ENCODE measurements around the gene TXNIP. TPM values are rescaled to one million over a fixed set of nuclear protein-coding genes. Genes with fewer than 3 reads are reported as not detected.
A peak's percentile ranks its signal among the peaks of the same experiment; 100 is the strongest.

Gene TXNIP
- total RNA-seq, 2 experiments from 2014 or later, result 240 to 262 TPM

DNA sequence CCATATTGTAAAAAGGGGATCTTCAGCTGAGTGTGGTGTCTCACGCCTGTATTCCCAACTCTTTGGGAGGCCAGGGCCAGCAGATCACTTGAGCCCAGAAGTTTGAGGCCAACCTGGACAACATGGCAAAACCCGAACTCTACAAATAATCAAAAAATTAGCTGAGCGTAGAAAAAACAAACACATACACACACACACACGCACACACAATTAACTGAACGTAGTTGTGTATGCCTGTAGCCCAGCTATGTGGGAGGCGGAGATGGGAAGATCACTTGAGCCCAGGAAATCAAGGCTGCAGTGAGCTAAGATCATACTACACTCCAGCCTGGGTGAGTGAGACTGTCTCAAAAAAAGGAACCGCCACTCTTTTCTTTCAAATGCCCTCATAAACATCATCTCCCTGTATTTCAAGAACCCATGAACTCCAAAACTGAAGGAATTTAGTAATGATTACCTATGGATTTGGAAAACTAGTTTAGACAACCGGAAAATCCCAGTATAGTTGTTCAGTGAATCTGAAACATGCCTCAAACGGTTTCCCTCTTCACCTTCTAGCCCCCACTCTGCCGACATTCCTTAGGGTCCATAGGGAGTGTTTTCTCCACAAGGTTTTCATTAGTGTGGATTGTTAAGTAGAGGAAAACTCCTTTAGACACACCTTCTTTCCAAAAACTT lies 4.5 kb downstream of the TXNIP start:
- H3K4me3 Mint-ChIP-seq, result peak overlapping the region; percentile 26
- no peaks in the 10 kb centered on the region for H3K9me3 Mint-ChIP-seq
- peaks cover 59% of the 10 kb centered on the region for H3K4me1 Mint-ChIP-seq
- CTCF ChIA-PET, result interaction anchor here (1.1 to 13.2 kb wide), 4 partner anchors 12 to 134 kb away, joined by 3 to 154 read pairs (median 4); no protein-coding TSS in a partner anchor
- no peaks in the 10 kb centered on the region for H3K27me3 Mint-ChIP-seq
- H3K27ac Mint-ChIP-seq, result peak overlapping the region; percentile 27
- H3K36me3 Mint-ChIP-seq (ENCODE audit: low read depth), result peaks cover 54% of the 10 kb centered on the region
- no peak for DNase-seq
- POLR2A ChIA-PET, result interaction anchor here (1.6 kb wide), 1 partner anchor 12 kb away, joined by 5 read pairs; no protein-coding TSS in a partner anchor

DNA sequence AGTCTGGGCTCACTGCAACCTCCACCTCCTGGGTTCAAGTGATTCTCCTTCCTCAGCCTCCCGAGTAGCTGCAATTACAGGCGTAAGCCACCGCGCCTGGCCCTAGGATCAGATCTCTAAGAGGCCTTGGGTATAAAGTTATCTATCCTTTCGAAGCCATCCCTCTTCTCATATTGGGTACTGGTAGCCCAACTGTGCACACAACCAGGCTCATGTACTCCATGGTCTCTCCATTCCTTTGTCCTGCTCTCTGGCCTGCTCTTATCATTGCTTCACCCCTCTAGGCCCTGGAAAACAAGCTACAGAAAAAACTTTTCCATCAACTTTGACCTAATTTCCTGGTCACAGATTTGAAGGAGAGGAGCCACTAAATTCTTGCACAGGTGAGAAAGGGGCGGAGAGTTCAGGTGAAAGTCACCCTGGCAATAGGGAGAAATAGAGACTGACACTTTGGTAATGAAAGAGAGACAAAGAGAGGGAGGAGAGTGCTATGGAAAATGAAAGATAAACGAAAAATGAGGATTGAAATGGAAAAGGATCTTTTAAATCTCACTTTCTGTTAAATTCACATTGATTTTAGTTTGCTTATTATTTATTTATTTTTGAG lies 6.0 kb downstream of the TXNIP start:
- Mint-ChIP-seq H3K36me3 (ENCODE audit: low read depth) (peaks cover 40% of the 10 kb centered on the region), H3K4me1 (peaks cover 68% of the 10 kb centered on the region), H3K9me3 (no peaks in the 10 kb centered on the region), H3K27me3 (no peaks in the 10 kb centered on the region), H3K27ac (peak overlapping the region; percentile 55), H3K4me3 (no peak overlapping the region)
- ChIA-PET POLR2A (interaction anchor here (1.0 kb wide), 1 partner anchor 26 kb away, joined by 4 read pairs; the partner anchor contains the start of genes ANKRD34A and POLR3GL), CTCF (interaction anchor here (1.1 to 13.2 kb wide), 4 partner anchors 12 to 81 kb away, joined by 3 to 154 read pairs (median 4); partner anchors contain the start of genes ITGA10 and LIX1L)
- DNase-seq, result no peak

GRCh38 chr1:145988773-145989172 lies 7.6 kb downstream of the TXNIP start:
- Mint-ChIP-seq H3K9me3 (no peaks in the 10 kb centered on the region), H3K27me3 (no peaks in the 10 kb centered on the region), H3K4me1 (peaks cover 77% of the 10 kb centered on the region), H3K36me3 (ENCODE audit: low read depth) (peaks cover 25% of the 10 kb centered on the region), H3K4me3 (no peak overlapping the region), H3K27ac (peak overlapping the region; percentile 50)
- DNase-seq, result no peak
- POLR2A ChIA-PET, result interaction anchor here (0.6 to 1.1 kb wide), 2 partner anchors 9 to 63 kb away, joined by 4 to 6 read pairs; no protein-coding TSS in a partner anchor
- CTCF ChIA-PET, result interaction anchor here (1.2 to 13.2 kb wide), 4 partner anchors 10 to 31 kb away, joined by 3 to 154 read pairs (median 4); partner anchors contain the start of gene LIX1L

DNA sequence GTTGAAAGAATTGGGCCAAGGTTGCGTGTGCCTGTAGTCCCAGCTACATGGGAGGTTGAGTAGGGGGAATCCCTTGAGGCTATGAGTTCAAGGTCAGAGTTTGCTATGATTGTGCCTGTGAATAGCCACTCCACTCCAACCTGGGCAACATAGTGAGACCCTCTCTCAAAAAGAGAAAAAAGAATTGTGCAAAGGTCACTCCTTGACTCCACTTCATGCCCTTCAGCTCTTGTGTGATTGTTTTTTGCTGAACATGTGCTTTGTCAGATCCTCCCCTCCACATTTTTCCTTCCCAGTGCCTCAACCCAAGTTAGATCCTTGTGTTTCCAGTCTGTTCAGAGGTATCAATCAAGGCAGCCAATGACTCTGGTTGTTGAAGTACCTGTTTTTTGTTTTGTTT lies 8.5 kb downstream of the TXNIP start:
- Mint-ChIP-seq H3K36me3 (ENCODE audit: low read depth) (peaks cover 16% of the 10 kb centered on the region), H3K9me3 (no peaks in the 10 kb centered on the region), H3K4me1 (peaks cover 77% of the 10 kb centered on the region), H3K27ac (no peak overlapping the region), H3K27me3 (no peaks in the 10 kb centered on the region), H3K4me3 (no peak overlapping the region)
- no peak for DNase-seq
- ChIA-PET POLR2A (no interaction called here), CTCF (interaction anchor here (0.9 to 13.2 kb wide), 4 partner anchors 9 to 19 kb away, joined by 3 to 154 read pairs (median 4); no protein-coding TSS in a partner anchor)

GRCh38 chr1:145986551-145986950 lies 9.8 kb downstream of the TXNIP start:
- Mint-ChIP-seq H3K4me3 (no peak overlapping the region), H3K9me3 (peaks cover 2% of the 10 kb centered on the region), H3K27ac (no peak overlapping the region), H3K36me3 (ENCODE audit: low read depth) (peaks cover 6% of the 10 kb centered on the region), H3K27me3 (no peaks in the 10 kb centered on the region), H3K4me1 (peaks cover 78% of the 10 kb centered on the region)
- no peak for DNase-seq
- ChIA-PET CTCF (interaction anchor here (13.2 kb wide), 1 partner anchor 8 kb away, joined by 154 read pairs; no protein-coding TSS in a partner anchor), POLR2A (no interaction called here)

GRCh38 chr1:145985502-145986439 lies 10.6 kb downstream of the TXNIP start:
- DNase-seq, result no peak
- Mint-ChIP-seq H3K9me3 (peaks cover 2% of the 10 kb centered on the region), H3K36me3 (ENCODE audit: low read depth) (peaks cover 3% of the 10 kb centered on the region), H3K4me1 (peaks cover 77% of the 10 kb centered on the region), H3K27me3 (no peaks in the 10 kb centered on the region), H3K27ac (peak overlapping the region; percentile 87), H3K4me3 (no peak overlapping the region)
- ChIA-PET POLR2A (interaction anchor here (0.6 kb wide), 1 partner anchor 10 kb away, joined by 3 read pairs; no protein-coding TSS in a partner anchor), CTCF (interaction anchor here (1.0 to 13.2 kb wide), 3 partner anchors 7 to 22 kb away, joined by 3 to 154 read pairs (median 4); no protein-coding TSS in a partner anchor)

DNA sequence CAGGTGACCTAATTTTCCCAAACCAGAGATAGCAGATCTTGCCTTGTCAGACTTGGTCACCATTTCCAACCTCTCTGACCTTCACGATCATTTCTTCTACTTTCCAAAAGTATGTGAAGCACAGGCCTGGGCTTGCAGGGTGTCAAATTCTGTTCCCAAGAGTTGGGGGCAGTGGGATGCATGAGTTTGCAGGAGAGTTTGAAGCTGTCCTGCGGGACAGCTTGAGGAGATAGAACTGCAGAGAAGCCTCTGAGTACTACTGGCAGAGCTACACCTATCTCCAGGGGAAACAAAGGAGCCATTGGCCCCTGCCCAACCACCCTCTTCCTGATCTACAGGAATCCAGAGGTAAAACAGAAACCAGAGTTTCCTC lies 11.3 kb downstream of the TXNIP start:
- Mint-ChIP-seq H3K9me3 (peaks cover 2% of the 10 kb centered on the region), H3K27ac (peak overlapping the region; percentile 87), H3K4me1 (peaks cover 70% of the 10 kb centered on the region)

DNA sequence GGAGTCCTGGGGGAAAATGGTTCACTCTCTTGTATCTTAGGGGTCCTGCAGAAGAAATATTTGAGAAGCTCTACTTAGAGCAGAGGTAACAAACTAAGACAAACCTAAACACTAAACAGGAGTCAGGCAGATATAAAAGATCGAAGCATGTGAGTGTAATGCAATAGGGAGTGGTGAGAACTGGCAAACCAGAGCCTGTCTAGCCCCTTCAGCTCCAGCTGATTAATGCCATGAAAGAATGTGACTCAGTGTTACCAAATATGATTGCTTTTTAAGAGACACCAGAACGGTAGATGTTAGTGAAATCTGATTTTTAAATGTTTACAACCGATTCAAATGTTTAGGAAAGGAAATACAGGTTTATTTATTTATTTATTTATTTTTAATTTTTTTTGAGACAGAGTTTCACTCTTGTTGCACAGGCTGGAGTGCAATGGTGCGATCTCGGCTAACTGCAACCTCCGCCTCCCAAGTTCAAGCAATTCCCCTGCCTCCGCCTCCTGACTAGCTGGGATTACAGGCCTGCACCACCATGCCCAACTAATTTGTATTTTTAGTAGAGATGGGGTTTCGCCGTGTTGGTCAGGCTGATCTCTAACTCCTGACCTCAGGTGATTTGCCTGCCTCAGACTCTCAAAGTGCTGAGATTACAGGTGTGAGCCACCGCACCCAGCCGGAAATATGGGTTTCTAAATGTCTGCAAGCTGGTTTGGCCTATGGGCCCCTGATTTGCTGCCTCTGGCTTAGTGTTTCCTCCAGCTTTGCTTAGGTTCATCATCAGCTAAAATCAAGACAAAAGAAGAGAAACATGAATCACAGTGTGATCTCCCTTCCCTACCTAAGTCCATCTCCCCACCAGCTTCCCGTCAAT lies 12.2 kb downstream of the TXNIP start:
- H3K36me3 Mint-ChIP-seq (ENCODE audit: low read depth), result peaks cover 3% of the 10 kb centered on the region
- peak overlapping the region; percentile 87 for H3K27ac Mint-ChIP-seq
- no peak for DNase-seq
- ChIA-PET CTCF (interaction anchor here (1.3 kb wide), 1 partner anchor 23 kb away, joined by 4 read pairs; no protein-coding TSS in a partner anchor), POLR2A (no interaction called here)
- peaks cover 66% of the 10 kb centered on the region for H3K4me1 Mint-ChIP-seq
- H3K4me3 Mint-ChIP-seq, result peak overlapping the region; percentile 28
- H3K27me3 Mint-ChIP-seq, result no peaks in the 10 kb centered on the region
- H3K9me3 Mint-ChIP-seq, result peaks cover 2% of the 10 kb centered on the region

More for the DNA sequence above, 11.3 kb downstream of the TXNIP start:
- CTCF ChIA-PET, result interaction anchor here (1.0 to 1.3 kb wide), 2 partner anchors 17 to 22 kb away, joined by 3 to 4 read pairs; no protein-coding TSS in a partner anchor
- Mint-ChIP-seq H3K36me3 (ENCODE audit: low read depth) (peaks cover 3% of the 10 kb centered on the region), H3K4me3 (no peak overlapping the region), H3K27me3 (no peaks in the 10 kb centered on the region)
- POLR2A ChIA-PET, result no interaction called here
- DNase-seq, result no peak

GRCh38 chr1:145983206-145983675 lies 13.1 kb downstream of the TXNIP start:
- peaks cover 2% of the 10 kb centered on the region for H3K9me3 Mint-ChIP-seq
- H3K27ac Mint-ChIP-seq, result peak overlapping the region; percentile 55
- no peak overlapping the region for H3K4me3 Mint-ChIP-seq
- H3K27me3 Mint-ChIP-seq, result no peaks in the 10 kb centered on the region
- H3K4me1 Mint-ChIP-seq, result peaks cover 58% of the 10 kb centered on the region
- ChIA-PET POLR2A (no interaction called here), CTCF (interaction anchor here (8.7 kb wide), 1 partner anchor 9 kb away, joined by 154 read pairs; the partner anchor contains the start of gene TXNIP)
- DNase-seq, result no peak
- H3K36me3 Mint-ChIP-seq (ENCODE audit: low read depth), result peaks cover 3% of the 10 kb centered on the region

DNA sequence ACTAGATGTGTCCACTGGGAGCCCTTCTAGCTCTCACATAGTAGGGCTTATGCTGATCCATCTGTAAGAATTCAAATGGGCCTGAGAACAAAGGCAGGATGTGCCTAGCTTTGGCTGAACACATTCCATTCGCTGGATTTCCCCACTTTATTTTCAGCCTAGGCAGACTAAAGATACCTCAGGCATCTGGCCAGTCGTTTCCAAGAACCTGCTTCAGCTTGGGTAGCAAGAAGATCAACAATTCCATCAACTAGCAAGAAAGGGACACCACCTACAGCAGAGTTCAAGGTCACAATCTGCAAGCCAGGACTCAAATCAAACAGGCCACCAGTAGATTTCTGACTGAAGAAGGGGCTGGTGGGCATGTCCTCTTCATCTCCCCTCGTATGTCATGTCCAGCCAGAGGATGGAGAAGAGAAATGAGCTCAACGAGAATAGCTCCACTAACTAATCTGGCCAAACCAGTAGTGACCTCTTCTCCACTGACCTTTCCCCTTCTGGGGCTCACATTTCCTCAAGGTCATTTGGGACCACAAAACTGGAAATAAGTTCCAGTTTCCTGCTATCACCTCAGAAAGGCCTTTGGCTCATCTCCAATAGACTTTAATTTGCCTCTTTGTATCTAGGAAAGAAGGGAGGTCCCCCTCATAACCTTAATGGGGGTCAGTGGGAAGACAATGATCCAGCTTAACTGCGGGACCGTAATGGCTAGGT lies 14.2 kb downstream of the TXNIP start:
- H3K27ac Mint-ChIP-seq, result peak overlapping the region; percentile 68
- H3K4me1 Mint-ChIP-seq, result peaks cover 50% of the 10 kb centered on the region
- peaks cover 3% of the 10 kb centered on the region for H3K36me3 Mint-ChIP-seq (ENCODE audit: low read depth)
- H3K27me3 Mint-ChIP-seq, result no peaks in the 10 kb centered on the region
- H3K9me3 Mint-ChIP-seq, result peaks cover 2% of the 10 kb centered on the region
- POLR2A ChIA-PET, result no interaction called here
- no peak overlapping the region for H3K4me3 Mint-ChIP-seq
- CTCF ChIA-PET, result interaction anchor here (1.1 to 8.7 kb wide), 6 partner anchors 10 to 136 kb away, joined by 3 to 190 read pairs (median 6); partner anchors contain the start of genes NUDT17 and TXNIP
- DNase-seq, result no peak
